H9 (cell line): ENCODE results near the gene SYNGR1. TPM values are rescaled to one million over a fixed set of nuclear protein-coding genes. Genes with fewer than 3 reads are reported as not detected.
"Not testable (repeated sequence)": the region's sequence is repeated elsewhere in the genome, so short reads cannot be mapped to it uniquely, and the experiment has no call there.

Experiments
- DNase-seq: peaks from one replicate; pipeline ENCODE4 v3.0.0-alpha.2; 2017
- H2AFZ ChIP-seq: one replicate; pipeline ENCODE4 v1.6.1; 2013; ENCODE audit warnings: mild to moderate bottlenecking, low read length, control low read depth, moderate library complexity
- H2AK5ac ChIP-seq: 2 replicates; pipeline ENCODE4 v1.6.1; 2013; ENCODE audit warnings: low read length, control low read depth, mixed read lengths; ENCODE audit not compliant: insufficient read length
- H2BK120ac ChIP-seq: one replicate; pipeline ENCODE4 v1.6.1; 2013; ENCODE audit warnings: low read depth, mild to moderate bottlenecking, low read length, control low read depth, inconsistent platforms; ENCODE audit not compliant: poor library complexity, severe bottlenecking
- H2BK12ac ChIP-seq: 2 replicates; pipeline ENCODE4 v1.6.1; 2013; ENCODE audit warnings: low read length, control low read depth, mixed read lengths, low read depth; ENCODE audit not compliant: insufficient read length
- H2BK15ac ChIP-seq: 2 replicates; pipeline ENCODE4 v1.6.1; 2013; ENCODE audit warnings: low read depth, low read length, control low read depth
- H2BK20ac ChIP-seq: one replicate; pipeline ENCODE4 v1.6.1; 2013; ENCODE audit warnings: low read depth, mild to moderate bottlenecking, low read length, control low read depth, inconsistent platforms; ENCODE audit not compliant: poor library complexity, severe bottlenecking
- H2BK5ac ChIP-seq: 2 replicates; pipeline ENCODE4 v1.6.1; 2013; ENCODE audit warnings: low read length, control low read depth, mixed read lengths; ENCODE audit not compliant: insufficient read length
- H3K14ac ChIP-seq: 2 replicates; pipeline ENCODE4 v1.6.1; 2013; ENCODE audit warnings: low read length, control low read depth; ENCODE audit not compliant: insufficient read depth
- H3K18ac ChIP-seq: 2 replicates; pipeline ENCODE4 v1.6.1; 2013; ENCODE audit warnings: low read depth, mild to moderate bottlenecking, mixed read lengths, low read length, control low read depth; ENCODE audit not compliant: insufficient read length
- H3K23ac ChIP-seq: 2 replicates; pipeline ENCODE4 v1.6.1; 2013; ENCODE audit warnings: low read length, control low read depth, mixed read lengths, low read depth; ENCODE audit not compliant: insufficient read length
- H3K23me2 ChIP-seq: 2 replicates; pipeline ENCODE4 v1.6.1; 2013; ENCODE audit warnings: low read depth, mild to moderate bottlenecking, mixed read lengths, low read length, control low read depth; ENCODE audit not compliant: insufficient read length, poor library complexity, severe bottlenecking
- H3K27ac ChIP-seq: 2 replicates; pipeline ENCODE4 v1.5.1; 2013; ENCODE audit warnings: low read length, control low read depth, mixed read lengths, low read depth; ENCODE audit not compliant: insufficient read length
- H3K27me3 ChIP-seq: 2 replicates; pipeline ENCODE4 v1.6.1; 2013; ENCODE audit warnings: low read length, control low read depth, inconsistent platforms; ENCODE audit not compliant: insufficient read depth
- H3K4ac ChIP-seq: 2 replicates; pipeline ENCODE4 v1.6.1; 2013; ENCODE audit warnings: low read depth, mild to moderate bottlenecking, control low read depth, inconsistent platforms, low read length, moderate library complexity
- H3K4me1 ChIP-seq: 2 replicates; pipeline ENCODE4 v1.6.1; 2013; ENCODE audit warnings: low read length, control low read depth, inconsistent platforms; ENCODE audit not compliant: insufficient read depth
- H3K4me2 ChIP-seq: 2 replicates; pipeline ENCODE4 v1.6.1; 2013; ENCODE audit warnings: low read length, control low read depth, mixed read lengths; ENCODE audit not compliant: insufficient read length, insufficient read depth
- H3K56ac ChIP-seq: 2 replicates; pipeline ENCODE4 v1.6.1; 2013; ENCODE audit warnings: low read depth, mild to moderate bottlenecking, mixed read lengths, low read length, control low read depth; ENCODE audit not compliant: insufficient read length
- H3K79me1 ChIP-seq: 2 replicates; pipeline ENCODE4 v1.6.1; 2013; ENCODE audit warnings: low read depth, mild to moderate bottlenecking, moderate library complexity, low read length, control low read depth, inconsistent platforms; ENCODE audit not compliant: insufficient read depth, poor library complexity, severe bottlenecking
- H3K79me2 ChIP-seq: 2 replicates; pipeline ENCODE4 v1.6.1; 2013; ENCODE audit warnings: low read length, control low read depth, inconsistent platforms; ENCODE audit not compliant: insufficient read depth
- H3K9ac ChIP-seq: 2 replicates; pipeline ENCODE4 v1.6.1; 2013; ENCODE audit warnings: low read length, control low read depth, mixed read lengths; ENCODE audit not compliant: insufficient read length; ENCODE audit errors: extremely low read depth
- H3K9me3 ChIP-seq: one replicate; pipeline ENCODE4 v1.6.1; 2013; ENCODE audit warnings: low read depth, low read length, inconsistent platforms; ENCODE audit not compliant: control insufficient read depth
- H3T11ph ChIP-seq: one replicate; pipeline ENCODE4 v1.6.1; 2013; ENCODE audit warnings: mild to moderate bottlenecking, low read length, control low read depth, inconsistent platforms
- H4K20me1 ChIP-seq: one replicate; pipeline ENCODE4 v1.6.1; 2013; ENCODE audit not compliant: control insufficient read depth, insufficient read length, insufficient read depth
- H4K5ac ChIP-seq: 2 replicates; pipeline ENCODE4 v1.6.1; 2013; ENCODE audit warnings: low read depth, mild to moderate bottlenecking, mixed read lengths, low read length, control low read depth; ENCODE audit not compliant: insufficient read length
- H4K8ac ChIP-seq: replicated peaks from 2 replicates; pipeline ENCODE4 v1.6.1; 2013; ENCODE audit warnings: low read length, control low read depth, mixed read lengths, low read depth; ENCODE audit not compliant: insufficient read length
- H4K91ac ChIP-seq: 2 replicates; pipeline ENCODE4 v1.6.1; 2013; ENCODE audit warnings: low read depth, mild to moderate bottlenecking, moderate library complexity, mixed read lengths, low read length, control low read depth; ENCODE audit not compliant: insufficient read length
- H3K27ac Mint-ChIP-seq, 3 experiments: 2 replicates in 2 of 3; 3 replicates in 1 of 3; pipeline ENCODE4 v1.8.0; 2020 to 2021; ENCODE audit warnings: mixed read lengths in 3 of 3, mild to moderate bottlenecking in 1 of 3, moderate library complexity in 1 of 3
- H3K27me3 Mint-ChIP-seq: 2 replicates; pipeline ENCODE4 v1.8.0; 2021; ENCODE audit warnings: low read depth, mild to moderate bottlenecking, moderate library complexity, mixed read lengths
- H3K36me3 Mint-ChIP-seq, 3 experiments: 2 replicates in 2 of 3; 3 replicates in 1 of 3; pipeline ENCODE4 v1.8.0; 2020 to 2021; ENCODE audit warnings: low read depth in 3 of 3, mixed read lengths in 3 of 3; ENCODE audit not compliant: insufficient read depth in 1 of 3
- H3K4me1 Mint-ChIP-seq, 2 experiments: 2 replicates each; pipeline ENCODE4 v1.8.0; 2020; ENCODE audit warnings: mixed read lengths in 2 of 2
- H3K4me3 Mint-ChIP-seq, 2 experiments: 2 replicates in 1 of 2; 3 replicates in 1 of 2; pipeline ENCODE4 v1.8.0; 2020 to 2021; ENCODE audit warnings: mild to moderate bottlenecking in 2 of 2, mixed read lengths in 2 of 2, moderate library complexity in 1 of 2
- H3K9me3 Mint-ChIP-seq, 2 experiments: 2 replicates in 1 of 2; 3 replicates in 1 of 2; pipeline ENCODE4 v1.8.0; 2020; ENCODE audit warnings: mild to moderate bottlenecking in 2 of 2, mixed read lengths in 2 of 2, moderate library complexity in 1 of 2
- CTCF ChIP-seq: fragments of 200-600 bp; sonication (generic); conservative IDR thresholded peaks from 3 replicates; pipeline ENCODE4 v1.8.0; 2021; ENCODE audit warnings: antibody characterized with exemption, mild to moderate bottlenecking
- WGBS: extraction: QIAGEN DNeasy Blood & Tissue Kit; methylation state at CpG from one replicate; pipeline ENCODE4 v1.1.7; 2013; ENCODE audit warnings: missing lambda C conversion rate, low lambda C conversion rate, mixed read lengths; ENCODE audit not compliant: insufficient read length; ENCODE audit errors: extremely low coverage; 5-methylcytosine and 5-hydroxymethylcytosine counted together
- total RNA-seq: library from RNA; stranded (reverse); gene quantifications from 2 replicates; pipeline ENCODE4 v1.2.1, GENCODE V29; 2021

The SYNGR1 gene
- total RNA-seq, 1 experiment from 2014 or later, result 13.2 TPM

DNA sequence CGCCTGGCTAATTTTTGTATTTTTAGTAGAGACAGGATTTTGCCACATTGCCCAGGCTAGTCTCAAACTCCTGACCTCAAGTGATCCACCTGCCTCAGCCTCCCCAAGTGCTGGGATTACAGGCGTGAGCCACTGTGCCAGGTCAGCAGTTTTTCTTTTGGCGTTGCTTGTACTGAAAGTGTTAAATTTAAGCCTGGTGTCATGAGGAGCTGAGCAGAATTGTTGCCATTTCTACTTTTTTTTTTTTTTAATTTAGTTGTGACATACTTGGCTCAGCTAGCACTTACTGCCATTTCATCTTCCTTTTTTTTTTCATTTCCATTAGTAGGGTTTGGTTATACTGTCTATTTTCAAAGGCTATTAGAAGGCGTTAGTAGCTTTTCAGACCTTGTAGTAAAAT lies 60.5 kb downstream of the SYNGR1 start:
- H3K9me3 ChIP-seq, result no peaks in the 10 kb centered on the region
- no peak overlapping the region for H2AK5ac ChIP-seq
- H2AFZ ChIP-seq, result no peak overlapping the region
- Mint-ChIP-seq H3K4me3 (no peak overlapping the region), H3K27ac (no peak overlapping the region), H3K9me3 (no peaks in the 10 kb centered on the region), H3K27me3 (no peaks in the 10 kb centered on the region), H3K4me1 (peaks cover 0 to 6% of the 10 kb centered on the region in 2 experiments; a peak in 2 of 4 replicates), H3K36me3 (peaks cover 0 to 6% (median 5%) of the 10 kb centered on the region in 3 experiments; a peak in 3 of 7 replicates)
- no peaks in the 10 kb centered on the region for H3K23me2 ChIP-seq
- H3K4me1 ChIP-seq, result no peaks in the 10 kb centered on the region
- no peak overlapping the region for H3K14ac ChIP-seq
- H3K79me1 ChIP-seq, result no peaks in the 10 kb centered on the region
- no CpG with 5 or more reads among the region's 4 CpGs for WGBS
- no peak overlapping the region for H3K9ac ChIP-seq
- no peaks in the 10 kb centered on the region for H3K27me3 ChIP-seq
- no peak overlapping the region for H3K23ac ChIP-seq
- H3K27ac ChIP-seq, result no peak overlapping the region
- no peaks in the 10 kb centered on the region for H3K79me2 ChIP-seq
- no peak overlapping the region for H3K4me2 ChIP-seq
- no peak overlapping the region for H2BK120ac ChIP-seq
- H3T11ph ChIP-seq, result no peak overlapping the region
- H4K5ac ChIP-seq, result no peak overlapping the region
- no peak overlapping the region for H4K8ac ChIP-seq
- no peak overlapping the region for H2BK20ac ChIP-seq
- no peak overlapping the region for H3K18ac ChIP-seq
- H2BK12ac ChIP-seq, result no peak overlapping the region
- H2BK5ac ChIP-seq, result no peak overlapping the region
- no peak overlapping the region for H3K4ac ChIP-seq
- no peak for DNase-seq
- H4K91ac ChIP-seq, result no peak overlapping the region
- no peak overlapping the region for H3K56ac ChIP-seq
- no peak for TF ChIP-seq CTCF
- peaks cover 2% of the 10 kb centered on the region for H4K20me1 ChIP-seq
- no peak overlapping the region for H2BK15ac ChIP-seq

- not testable (repeated sequence) for H3K14ac ChIP-seq, H3K4ac ChIP-seq, H3K56ac ChIP-seq, H2AK5ac ChIP-seq, H3K18ac ChIP-seq, H3K27ac ChIP-seq, H2BK15ac ChIP-seq, H4K8ac ChIP-seq, H2BK120ac ChIP-seq, H2BK5ac ChIP-seq, H3K4me1 Mint-ChIP-seq, H3K27me3 ChIP-seq, H3K4me1 ChIP-seq, H3K27ac Mint-ChIP-seq, H4K20me1 ChIP-seq, H3K79me2 ChIP-seq, H3T11ph ChIP-seq, H3K9ac ChIP-seq, H4K5ac ChIP-seq, H3K79me1 ChIP-seq, H2BK20ac ChIP-seq, DNase-seq, H3K4me2 ChIP-seq, H3K23me2 ChIP-seq, H2BK12ac ChIP-seq, H3K4me3 Mint-ChIP-seq, H3K9me3 Mint-ChIP-seq, H3K27me3 Mint-ChIP-seq, H3K23ac ChIP-seq, H2AFZ ChIP-seq, H4K91ac ChIP-seq, H3K9me3 ChIP-seq
- H3K36me3 Mint-ChIP-seq, result peaks cover 0 to 11% (median 9%) of the 10 kb centered on the region in 3 experiments; a peak in 3 of 7 replicates
- no CpG with 5 or more reads among the region's 11 CpGs for WGBS
Measured at GRCh38 chr22:39411828-39412365, 62.1 kb downstream of the SYNGR1 start.
